AG08396 (cell line): ENCODE results near the gene EFCAB12.
A peak's percentile ranks its signal among the peaks of the same experiment; 100 is the strongest.

ENCODE experiments used
- DNase-seq: peaks from one replicate; pipeline ENCODE4 v3.0.0; 2012; ENCODE audit warnings: low spot score, mixed read lengths

Gene EFCAB12

DNA sequence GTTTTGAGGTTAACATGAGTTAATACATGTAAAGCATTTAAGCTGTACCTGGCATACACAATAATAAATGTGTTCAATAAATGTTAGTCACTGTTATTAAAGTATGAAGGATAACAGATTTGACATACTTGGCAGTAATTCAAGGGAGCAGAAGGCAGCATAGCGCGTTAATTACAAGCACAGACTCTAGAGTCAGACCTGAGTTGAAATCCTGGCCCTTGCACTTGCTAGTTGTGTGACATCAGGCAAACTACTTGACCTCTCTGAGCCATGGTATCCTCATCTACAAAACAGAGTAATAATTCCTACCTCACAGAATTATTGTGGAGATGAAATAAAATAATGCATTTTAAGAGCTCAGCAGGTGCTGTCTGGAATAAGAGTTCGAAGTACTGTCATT is 17.0 kb upstream of the EFCAB12 start:
- no peak for DNase-seq

DNA sequence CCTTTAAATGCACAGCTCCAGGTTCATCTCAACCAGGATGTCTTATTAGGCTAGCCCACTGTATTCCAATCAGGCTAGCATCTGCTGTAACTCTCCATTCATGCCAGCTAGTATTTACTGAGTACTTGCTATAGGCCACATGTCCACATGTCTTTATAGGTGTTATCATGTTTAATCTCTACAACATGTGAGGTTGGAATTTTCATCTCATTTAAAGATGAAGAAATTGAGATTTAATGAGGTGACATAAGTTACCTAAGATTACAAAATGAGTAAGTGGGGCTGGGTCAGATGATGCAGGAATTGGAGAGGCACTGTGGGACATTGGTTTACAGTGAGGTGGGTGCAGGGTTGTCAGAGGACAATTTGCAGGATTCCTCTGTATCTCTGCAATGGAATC is 14.5 kb upstream of the EFCAB12 start:
- DNase-seq: no peak

DNA sequence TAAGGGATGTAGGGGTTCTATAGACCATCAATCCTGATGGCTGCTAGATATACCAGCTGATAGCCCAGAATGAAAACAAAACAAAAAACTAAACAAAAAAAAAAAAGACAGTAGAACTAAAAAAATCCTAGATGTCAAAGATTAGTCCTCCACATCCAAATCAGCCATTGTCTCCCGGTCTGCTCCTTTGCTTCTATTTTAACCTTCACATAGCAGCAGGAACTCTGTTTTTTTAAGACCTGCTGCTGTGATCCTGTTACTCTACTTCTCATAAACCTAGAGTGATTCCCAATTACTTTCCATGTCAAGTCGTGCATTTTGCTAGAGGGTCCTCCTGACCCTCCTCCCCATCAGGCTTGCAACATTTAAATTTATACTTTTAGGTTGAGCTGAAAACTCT is 14.1 kb upstream of the EFCAB12 start:
- DNase-seq: no peak

DNA sequence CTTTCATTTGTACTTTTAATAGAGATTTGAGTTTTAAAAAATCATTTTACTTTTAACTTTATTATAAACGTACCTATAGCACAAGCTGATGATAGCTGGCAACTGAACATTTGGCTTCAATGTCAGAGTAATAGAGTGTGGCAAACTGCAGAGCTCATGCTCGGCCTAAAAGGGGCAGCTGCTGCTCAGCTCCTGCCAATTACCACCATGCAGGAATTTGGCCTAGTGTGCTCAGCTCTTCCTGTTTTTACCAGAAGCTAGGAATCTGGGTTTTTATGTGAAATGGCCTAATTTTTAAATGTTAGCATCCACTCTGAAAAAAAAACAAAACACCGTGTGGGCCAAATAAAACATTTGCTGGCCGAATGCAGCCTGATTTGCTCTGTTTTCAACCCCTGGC is 13.3 kb upstream of the EFCAB12 start:
- DNase-seq: peak; percentile 47

DNA sequence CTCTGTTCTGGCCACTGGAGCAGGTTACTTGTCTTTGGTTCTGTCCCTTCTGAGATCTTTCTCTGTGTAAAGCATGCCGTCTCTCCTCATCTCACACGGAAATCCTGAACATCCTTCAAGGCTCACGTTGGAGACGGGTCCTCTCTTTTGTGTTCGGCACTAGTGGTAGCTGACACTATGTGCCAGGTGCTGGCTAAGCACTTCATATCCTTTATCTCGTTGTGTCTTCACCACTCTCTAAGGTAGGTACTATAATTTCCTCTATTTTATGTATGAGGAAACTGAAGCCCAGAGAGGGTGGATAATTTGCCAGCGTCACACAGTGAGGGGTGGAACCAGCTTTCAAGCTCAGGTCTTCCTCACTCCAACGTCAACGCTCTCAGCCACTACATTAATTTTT is 12.8 kb upstream of the EFCAB12 start:
- DNase-seq: peak; percentile 5

DNA sequence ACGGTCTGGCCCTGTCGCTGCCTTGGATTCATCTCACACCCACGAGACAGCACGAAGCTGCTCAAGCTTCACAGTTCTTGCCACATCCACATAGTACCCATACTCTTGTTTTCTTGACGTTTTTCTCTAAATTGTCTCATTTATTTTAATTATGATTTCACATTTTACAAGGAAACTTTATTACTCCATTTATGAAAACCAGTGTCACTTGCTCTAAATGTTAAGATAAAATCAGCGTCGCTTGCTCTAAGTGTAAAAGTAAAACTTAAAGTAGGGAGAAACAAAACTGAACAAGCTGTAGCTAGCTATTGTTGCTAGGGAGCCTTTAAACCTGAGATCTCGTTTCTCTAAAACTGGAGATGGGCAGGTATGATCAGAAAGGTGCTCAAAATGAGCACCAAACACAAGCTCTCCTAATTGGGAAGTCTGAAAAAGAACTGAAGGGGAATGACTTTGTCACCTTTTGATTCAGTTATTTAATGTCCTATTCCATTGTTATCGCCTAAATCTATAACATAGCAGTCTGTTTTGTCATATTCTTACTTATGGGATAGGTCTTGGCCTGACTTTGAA is 12.3 kb upstream of the EFCAB12 start:
- DNase-seq: peak; percentile 61

DNA sequence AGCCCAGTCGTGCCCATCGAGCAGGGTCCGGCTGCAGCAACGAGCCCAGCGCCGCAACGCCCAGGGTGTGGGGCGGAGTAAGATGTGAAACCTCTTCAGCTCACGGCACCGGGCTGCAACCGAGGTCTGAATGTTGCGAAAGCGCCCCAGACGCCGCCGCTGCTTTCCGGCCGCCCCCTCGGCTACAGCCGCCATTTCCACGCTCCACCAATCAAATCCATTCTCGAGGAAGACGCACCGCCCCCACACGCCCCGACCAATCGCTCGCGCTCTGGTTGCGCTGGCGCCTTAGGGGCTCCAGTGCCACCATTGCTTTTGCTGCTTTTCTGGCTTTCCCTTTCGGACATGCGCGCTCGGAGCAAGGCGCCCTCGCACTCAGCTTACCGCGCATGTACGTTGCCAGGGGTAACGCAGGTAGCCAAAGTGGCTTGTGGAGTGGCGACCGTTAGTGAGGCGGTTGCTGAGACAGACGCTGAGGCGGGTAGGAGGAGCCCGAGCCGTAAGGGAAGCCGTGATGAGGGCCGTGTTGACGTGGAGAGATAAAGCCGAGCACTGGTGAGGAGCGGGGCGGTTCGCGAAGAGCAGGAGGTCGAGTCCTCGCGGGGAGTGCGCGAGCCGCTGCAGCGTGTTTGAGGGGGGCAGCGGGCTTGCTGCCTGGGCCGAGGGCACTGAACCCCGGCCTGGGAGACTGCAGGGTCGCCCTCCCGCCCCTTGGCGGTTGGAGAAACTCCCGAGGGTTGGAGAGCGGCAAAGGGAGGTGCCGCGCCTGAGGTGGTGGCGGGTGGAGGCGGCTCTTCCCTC is 11.6 kb upstream of the EFCAB12 start, which contains the start of the genes IFT122 and MBD4:
IFT122 (plus strand) TSS at position 408 of the 801 bp plus-strand sequence; CDS start at position 515, 107 bp downstream.
MBD4 (minus strand) TSS at position 132 of the 801 bp plus-strand sequence; CDS start at position 17, 115 bp downstream.
- DNase-seq: peak; percentile 99

DNA sequence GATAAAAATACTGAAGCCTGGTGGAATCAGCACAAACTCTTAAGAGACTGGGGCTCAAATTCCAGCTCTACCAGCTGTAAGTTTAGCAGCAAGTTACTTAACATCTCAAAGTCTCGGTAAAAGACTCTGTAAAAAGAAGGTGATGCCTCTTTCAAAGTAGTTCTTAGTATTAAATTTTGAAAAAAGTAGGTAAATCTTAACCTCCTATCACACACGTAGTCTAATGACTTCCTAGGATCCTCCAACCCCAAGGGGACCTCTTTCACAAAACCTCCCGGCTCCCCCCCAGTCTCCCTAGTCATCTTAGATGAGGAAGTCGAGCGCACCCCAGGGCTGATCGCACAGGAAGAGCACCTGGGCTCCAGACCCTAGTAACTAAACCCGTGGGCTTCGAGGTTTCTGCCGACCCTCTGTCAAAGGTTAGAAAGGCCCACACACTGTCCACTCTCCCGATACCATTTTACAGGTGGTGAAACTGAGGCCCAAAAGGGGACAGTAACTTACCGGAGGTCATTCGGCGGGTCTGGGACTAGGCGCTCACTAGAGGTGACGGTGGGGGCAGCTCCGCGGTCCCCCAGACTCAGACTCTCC is 10.9 kb upstream of the EFCAB12 start:
- peak; percentile 19 for DNase-seq

DNA sequence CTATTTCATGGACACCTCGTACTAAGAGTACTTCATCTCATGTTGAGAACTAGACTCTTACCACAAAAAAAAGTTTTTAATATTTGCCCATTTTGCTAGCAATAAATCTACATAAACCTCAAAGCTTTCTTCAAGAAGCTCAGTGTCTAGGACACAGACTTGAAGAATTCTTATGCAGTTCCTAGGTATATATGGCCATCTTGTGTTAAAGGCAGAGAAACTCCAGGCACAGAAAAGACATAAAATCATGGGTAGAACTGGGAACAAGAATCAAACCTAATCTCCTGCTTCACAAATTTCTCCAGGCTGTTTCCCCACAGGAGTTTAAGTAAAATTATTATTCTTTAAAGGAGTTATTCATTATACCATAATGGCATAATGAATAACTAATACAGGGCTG is 6.9 kb upstream of the EFCAB12 start:
- DNase-seq: no peak

DNA sequence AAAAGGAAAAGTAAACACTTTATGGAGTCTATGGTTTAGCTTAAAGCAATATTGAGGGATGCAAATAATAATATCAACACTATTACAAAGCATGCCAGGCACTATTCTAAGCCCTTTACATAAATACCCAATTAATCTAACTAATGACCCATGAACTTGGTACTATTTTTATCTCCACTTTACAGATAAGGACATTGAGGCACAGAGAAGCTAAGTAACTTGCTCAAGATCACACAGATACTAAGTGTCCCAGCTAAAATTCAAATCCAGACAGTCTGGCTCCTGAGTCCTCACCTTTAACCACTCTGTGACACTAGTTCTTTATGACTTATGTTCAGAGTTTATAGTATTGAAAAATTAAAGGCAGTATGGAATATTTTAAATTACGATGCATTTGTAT is 5.7 kb upstream of the EFCAB12 start:
- DNase-seq: no peak

DNA sequence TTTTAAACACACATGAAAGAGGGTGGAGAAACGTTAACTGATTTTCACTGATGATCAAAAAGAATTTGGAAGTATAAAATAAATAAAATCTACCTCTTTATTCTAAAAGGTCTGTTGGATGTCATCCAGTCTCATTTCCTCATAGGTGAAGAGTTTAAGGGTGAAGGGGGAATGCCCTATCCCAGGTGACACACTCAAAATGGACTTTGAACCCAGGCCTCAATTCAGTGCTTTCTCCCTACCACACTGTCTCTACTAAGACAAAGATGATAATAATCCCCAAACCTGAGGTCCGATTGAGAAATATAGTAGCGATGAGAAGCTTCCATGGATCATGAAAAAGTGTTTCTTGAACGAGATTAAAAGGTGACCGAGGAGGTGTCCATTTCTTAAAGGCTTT is 5.1 kb upstream of the EFCAB12 start:
- no peak for DNase-seq

DNA sequence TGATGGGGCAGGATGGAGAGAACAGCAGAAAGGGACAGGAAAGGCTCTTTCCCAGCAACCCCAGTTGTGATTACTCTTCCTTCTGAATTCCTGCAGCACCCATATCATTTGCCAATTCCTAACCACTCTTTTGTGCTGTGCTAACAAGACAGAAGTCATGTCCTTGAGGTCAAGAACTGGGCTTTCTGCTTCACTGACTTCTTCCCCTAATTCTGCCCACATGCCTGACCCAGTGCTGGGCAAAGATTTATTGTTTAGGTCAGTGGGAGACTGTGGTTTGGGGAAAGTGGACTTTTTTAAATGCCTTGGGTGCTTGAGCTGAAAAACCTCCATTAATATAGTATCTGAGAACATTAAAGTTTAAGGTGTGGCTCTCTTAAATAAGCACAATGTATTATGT is 4.2 kb upstream of the EFCAB12 start:
- DNase-seq: no peak

DNA sequence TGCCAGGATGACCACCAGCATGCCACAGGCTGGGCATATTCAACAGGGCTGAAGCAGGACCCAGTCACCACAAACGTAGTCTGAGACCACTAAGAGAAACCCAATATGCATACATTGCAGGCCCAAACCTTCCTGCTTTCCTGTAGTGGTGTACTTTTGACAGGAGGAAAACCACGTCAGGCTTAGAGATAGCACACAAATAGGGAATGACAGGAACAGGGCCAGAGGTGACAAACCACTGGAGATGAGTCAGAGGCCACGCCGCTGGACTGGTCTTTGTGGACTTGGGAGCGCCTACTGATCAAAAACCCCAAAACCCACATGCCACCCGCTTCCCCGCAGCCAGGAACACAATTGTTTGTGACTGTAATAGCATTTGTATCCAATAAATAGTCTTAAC is 3.6 kb upstream of the EFCAB12 start:
- DNase-seq: no peak

DNA sequence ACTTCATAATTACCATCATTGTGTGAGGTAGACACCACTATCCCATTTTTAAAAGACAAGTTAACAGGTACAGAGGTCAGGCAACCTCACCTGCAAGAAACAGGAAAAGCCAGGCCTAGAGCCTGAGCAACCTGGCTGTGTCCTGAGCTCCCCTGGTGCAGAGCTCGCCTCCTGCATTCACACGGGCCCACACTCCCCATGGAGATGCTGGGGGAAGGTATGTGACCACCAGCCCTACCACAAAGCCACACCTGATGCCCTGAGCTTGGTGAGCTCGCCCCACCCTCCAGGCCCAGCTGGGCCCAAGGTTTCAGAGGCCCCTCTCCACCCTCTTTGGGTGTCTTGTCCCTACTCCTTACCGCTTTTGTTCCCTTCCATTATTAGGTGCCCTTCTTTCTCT is 1.2 kb upstream of the EFCAB12 start:
- DNase-seq: no peak

DNA sequence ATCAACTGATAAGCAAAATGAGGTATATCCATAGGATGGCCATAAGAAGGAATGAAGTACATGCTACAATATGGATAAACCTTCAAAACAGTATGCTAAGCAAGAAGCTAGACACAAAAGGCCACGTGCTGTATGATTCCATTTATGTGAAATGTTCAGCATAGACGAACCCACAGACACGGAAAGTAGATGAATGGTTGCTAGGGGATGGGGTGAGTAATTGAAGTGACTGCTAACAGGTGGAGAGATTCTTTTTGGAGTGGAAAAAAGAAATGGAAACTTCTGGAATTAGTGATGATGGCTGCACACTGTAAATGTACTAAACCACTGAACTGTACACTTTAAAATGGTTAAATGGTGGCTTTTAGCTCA is 630 bp upstream of the EFCAB12 start:
- DNase-seq: no peak

DNA sequence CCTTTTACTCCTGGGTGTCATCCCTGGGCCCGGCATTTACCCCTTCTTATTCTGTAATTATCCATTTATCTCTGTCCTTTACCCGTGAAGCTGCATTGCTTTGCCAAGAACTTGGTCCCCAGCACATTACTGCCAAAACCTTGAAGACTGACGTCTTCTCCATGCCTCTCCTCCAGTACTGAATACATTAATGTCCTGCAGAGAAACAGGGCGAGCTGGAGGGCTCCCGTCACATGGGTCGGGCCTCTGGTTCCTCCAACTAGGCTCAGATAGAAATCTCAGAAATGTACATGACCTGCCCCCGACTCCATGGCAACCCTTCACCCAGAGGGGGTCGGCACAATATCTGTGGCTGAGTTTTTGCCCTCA is 445 bp downstream of the EFCAB12 start:
- DNase-seq: no peak

DNA sequence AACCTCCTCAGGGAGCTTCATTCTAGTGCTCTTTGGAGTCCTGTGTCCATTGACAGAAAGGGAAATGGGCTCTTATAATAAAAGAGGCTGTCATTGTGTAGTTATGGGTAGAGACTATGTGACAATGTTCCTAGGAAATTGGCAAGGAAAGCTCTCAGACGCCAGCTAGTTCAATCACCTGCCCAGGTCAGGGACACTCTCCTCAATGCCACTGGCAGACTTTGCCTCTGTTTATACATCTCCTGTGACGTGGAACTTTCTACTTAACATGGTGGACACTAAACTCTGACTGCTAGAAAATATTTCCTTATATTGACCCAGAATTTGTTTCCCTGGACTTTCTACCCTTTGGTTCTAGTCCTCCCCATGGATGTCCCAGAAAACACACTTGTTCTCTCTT is 2.8 kb downstream of the EFCAB12 start:
- DNase-seq: no peak

DNA sequence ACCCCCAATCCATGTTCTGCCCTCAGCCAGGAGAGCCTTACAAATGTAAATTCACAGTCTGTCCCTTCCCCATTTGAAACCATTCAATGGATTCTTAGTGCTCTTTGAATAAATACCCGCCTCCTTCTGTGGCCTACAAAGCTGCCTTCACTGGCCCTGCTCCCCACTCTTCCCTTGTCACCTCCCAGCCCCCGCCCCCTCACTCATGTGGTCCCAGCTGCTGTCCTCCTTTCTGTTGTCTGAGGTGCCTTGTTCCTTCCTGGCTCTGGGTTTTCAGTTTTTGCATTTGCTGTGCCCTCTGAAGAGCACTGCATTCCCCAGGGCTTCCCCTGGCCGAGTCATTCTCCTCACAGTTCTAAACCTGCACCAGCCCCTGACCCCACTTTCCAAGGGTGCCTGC is 3.2 kb downstream of the EFCAB12 start:
- no peak for DNase-seq

DNA sequence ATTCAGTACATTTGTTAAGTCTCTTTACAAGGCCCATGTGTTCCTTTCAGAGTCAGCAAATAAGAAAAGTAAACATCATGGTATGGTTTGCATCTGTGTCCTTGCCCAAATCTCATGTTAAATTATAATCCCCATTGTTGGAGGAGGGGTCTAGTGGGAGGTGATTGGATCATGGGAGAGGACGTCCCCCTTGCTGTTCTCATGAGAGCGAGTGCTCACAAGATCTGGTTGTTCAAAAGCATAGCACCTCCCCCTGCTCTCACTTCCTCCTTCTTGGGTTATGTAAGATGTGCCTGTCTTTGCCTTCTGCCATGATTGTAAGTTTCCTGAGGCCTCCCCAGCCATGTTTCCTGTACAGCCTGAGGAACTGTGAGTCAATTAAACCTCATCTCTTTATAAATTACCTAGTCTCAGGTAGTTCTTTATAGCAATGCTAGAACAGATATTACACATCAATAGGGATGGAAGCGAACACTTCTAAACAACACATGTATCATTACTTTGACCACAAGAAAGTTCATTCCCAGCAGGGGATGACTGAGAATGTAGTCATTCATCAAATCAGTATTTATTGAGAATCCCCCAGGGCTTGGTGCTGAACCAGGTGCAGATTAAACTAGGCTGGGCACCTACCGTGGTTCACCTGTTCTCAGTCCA is 4.1 kb downstream of the EFCAB12 start:
- no peak for DNase-seq

DNA sequence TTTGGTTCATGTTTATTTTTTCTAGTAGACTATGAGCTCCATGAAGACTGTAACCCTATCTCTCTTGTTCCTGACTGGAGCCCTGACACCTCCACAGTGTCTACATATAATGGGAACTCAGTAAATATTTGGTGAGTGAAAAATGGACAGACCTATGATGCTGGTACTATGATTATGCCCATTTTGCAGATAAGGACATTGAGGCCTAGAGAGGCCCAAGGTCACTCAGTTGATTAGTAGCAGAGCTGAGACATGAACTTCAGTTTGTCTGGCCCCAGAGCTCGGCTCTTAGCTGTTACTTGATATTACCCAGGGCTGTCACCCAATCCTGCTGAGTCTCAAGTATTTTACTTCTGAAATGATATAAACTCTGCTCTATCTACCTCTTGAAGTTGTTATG is 5.5 kb downstream of the EFCAB12 start:
- no peak for DNase-seq

DNA sequence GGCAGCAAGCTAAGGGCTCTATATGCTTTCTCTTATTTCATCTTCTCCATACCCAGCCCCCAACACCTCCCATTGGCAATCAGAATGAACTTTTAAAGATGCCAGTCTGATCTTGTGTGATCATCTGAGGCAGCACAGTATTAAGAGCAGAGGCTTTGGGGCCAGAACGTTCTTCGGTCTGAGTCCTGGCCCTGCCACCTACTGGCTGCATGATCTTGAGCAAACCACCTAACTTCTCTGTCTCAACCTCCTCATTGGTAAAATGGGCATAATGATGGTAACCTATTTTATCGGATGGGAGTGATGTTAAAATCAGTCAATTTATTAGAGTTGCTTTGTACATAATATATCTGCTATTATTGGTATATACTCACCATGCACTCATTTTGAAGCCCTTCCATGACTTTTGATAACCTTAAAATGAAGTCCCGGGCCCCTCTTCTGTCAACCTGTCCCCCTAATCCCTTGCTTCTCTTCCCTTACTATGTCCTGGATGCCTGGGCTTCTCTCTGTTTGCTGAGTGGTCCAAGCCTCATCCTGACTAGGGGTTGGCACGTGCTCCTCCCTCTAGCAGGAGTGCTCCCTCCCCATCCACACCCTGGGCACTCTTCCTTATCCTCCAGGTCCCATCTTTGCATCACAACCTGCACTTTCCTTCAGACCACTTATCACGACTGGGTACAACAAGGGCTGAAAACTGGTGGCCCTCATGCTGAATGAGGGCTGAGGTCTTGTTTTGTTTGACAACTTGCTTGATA is 6.3 kb downstream of the EFCAB12 start:
- DNase-seq: no peak

DNA sequence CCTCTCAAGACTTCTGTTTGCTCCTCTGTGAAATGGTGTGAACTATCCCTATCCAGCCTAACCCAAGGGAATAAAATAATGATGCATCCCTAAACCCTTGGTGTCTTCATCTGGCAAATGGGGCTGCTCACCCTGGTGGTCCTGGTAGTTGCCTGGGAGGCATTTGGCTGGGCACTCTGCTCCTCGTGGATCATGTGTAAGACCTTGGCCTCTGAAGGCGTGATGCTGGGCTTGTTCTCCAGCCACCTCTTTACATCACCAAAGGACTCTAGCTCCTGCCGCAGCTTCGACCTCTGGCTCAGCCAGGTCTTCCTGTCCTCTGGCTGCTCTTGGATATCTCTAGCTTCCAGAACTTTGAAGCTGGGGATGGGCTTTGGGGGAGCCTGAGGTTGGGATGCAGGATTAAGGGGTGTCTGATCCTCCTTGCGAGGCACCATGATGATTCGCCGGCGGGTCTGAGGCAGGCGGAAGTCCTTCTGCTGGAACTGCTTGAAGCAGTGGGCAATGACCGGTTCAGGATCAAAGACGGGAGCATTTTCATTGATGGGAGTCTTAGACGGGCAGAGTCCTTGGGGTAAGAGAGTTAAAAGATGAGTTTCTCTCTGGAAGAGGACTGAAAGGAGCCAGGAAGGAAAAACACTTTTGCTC is 7.1 kb downstream of the EFCAB12 start:
- no peak for DNase-seq
